WTC11 (cell line): ENCODE results near the gene MANF.

ENCODE experiments used
- CBFB ChIP-seq: sonication (generic); formaldehyde crosslinking; IDR thresholded peaks from 2 replicates; pipeline ENCODE4 v1.8.1; 2022; ENCODE audit warnings: mild to moderate bottlenecking, low read depth, missing genetic modification reagents
- CREM ChIP-seq: sonication (generic); formaldehyde crosslinking; IDR thresholded peaks from 2 replicates; pipeline ENCODE4 v1.8.1; 2022; ENCODE audit warnings: mild to moderate bottlenecking, missing genetic modification reagents, moderate library complexity
- JUN ChIP-seq: sonication (generic); formaldehyde crosslinking; IDR thresholded peaks from 2 replicates; pipeline ENCODE4 v1.8.0; 2023; ENCODE audit warnings: mild to moderate bottlenecking, missing genetic modification reagents
- NFYB ChIP-seq: sonication (generic); formaldehyde crosslinking; conservative IDR thresholded peaks from 2 replicates; pipeline ENCODE4 v1.8.0; 2022; ENCODE audit warnings: low read depth, missing genetic modification reagents
- NR1H2 ChIP-seq: sonication (generic); formaldehyde crosslinking; IDR thresholded peaks from 2 replicates; pipeline ENCODE4 v1.9.0; 2021; ENCODE audit warnings: mild to moderate bottlenecking, moderate library complexity, missing genetic modification reagents
- NR3C1 ChIP-seq: sonication (generic); formaldehyde crosslinking; conservative IDR thresholded peaks from 2 replicates; pipeline ENCODE4 v1.8.1; 2023; ENCODE audit warnings: low read depth, mild to moderate bottlenecking, missing genetic modification reagents
- ZNF263 ChIP-seq: sonication (generic); formaldehyde crosslinking; IDR thresholded peaks from 2 replicates; pipeline ENCODE4 v1.8.1; 2022; ENCODE audit warnings: low read depth, mild to moderate bottlenecking, moderate library complexity, missing genetic modification reagents
- TF ChIP-seq, protein P1 (sequence below): fragments of 200-600 bp; IDR thresholded peaks from 2 replicates; pipeline ENCODE4 v1.8.0; 2022; ENCODE audit warnings: antibody characterized with exemption

DNA sequence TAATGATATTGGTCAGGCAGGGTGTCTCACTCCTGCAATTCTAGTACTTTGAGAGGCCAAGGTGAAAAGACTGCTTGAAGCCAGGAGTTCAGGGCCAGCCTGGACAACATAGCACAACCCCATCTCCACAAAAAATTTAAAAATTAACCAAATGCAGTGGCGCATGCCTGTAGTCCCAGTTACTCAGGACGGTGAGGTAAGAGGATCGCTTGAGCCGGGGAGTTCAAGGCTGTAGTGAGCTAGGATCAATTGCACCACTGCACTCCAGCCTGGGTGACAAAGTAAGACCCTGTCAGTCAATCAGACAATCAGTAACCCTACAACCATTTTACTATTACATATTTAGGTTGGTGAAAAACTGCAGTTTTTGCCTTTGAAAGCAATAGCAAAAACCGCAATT is 49.0 kb downstream of the MANF start:
- TF ChIP-seq, protein P1, sequence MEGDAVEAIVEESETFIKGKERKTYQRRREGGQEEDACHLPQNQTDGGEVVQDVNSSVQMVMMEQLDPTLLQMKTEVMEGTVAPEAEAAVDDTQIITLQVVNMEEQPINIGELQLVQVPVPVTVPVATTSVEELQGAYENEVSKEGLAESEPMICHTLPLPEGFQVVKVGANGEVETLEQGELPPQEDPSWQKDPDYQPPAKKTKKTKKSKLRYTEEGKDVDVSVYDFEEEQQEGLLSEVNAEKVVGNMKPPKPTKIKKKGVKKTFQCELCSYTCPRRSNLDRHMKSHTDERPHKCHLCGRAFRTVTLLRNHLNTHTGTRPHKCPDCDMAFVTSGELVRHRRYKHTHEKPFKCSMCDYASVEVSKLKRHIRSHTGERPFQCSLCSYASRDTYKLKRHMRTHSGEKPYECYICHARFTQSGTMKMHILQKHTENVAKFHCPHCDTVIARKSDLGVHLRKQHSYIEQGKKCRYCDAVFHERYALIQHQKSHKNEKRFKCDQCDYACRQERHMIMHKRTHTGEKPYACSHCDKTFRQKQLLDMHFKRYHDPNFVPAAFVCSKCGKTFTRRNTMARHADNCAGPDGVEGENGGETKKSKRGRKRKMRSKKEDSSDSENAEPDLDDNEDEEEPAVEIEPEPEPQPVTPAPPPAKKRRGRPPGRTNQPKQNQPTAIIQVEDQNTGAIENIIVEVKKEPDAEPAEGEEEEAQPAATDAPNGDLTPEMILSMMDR = no peak
- TF ChIP-seq CBFB (CRISPR knock-in tag) (no peak), ZNF263 (CRISPR knock-in tag) (no peak), NFYB (CRISPR knock-in tag) (no peak), CREM (CRISPR knock-in tag) (no peak), NR1H2 (no peak), JUN (CRISPR knock-in tag) (no peak), NR3C1 (no peak)
